ENCODE data around the gene ITGAD.
"Not testable (repeated sequence)": the region's sequence is repeated elsewhere in the genome, so short reads cannot be mapped to it uniquely, and the experiment has no call there.

The ITGAD gene

GRCh38 chr16:31429796-31430195 is 36.7 kb downstream of the ITGAD start:
- DNase-seq (ENCODE audit: low read depth in 2 of 2, low spot score in 1 of 2), result no peak

GRCh38 chr16:31430380-31431052 is 37.4 kb downstream of the ITGAD start:
- DNase-seq (ENCODE audit: low read depth in 2 of 2, low spot score in 1 of 2), result no peak

- no peak for DNase-seq (ENCODE audit: low read depth in 2 of 2, low spot score in 1 of 2)
Observed at GRCh38 chr16:31435341-31436220, 42.4 kb downstream of the ITGAD start.

GRCh38 chr16:31436221-31437045 is 43.3 kb downstream of the ITGAD start:
- no peak for DNase-seq (ENCODE audit: low read depth in 2 of 2, low spot score in 1 of 2)

- no peak for DNase-seq (ENCODE audit: low read depth in 2 of 2, low spot score in 1 of 2)
Observed at GRCh38 chr16:31438414-31438813, 45.3 kb downstream of the ITGAD start.

GRCh38 chr16:31439023-31439422 is 45.9 kb downstream of the ITGAD start:
- DNase-seq (ENCODE audit: low read depth in 2 of 2, low spot score in 1 of 2), result not testable (repeated sequence)

- no peak for DNase-seq (ENCODE audit: low read depth in 2 of 2, low spot score in 1 of 2)
Observed at GRCh38 chr16:31439519-31439918, 46.4 kb downstream of the ITGAD start.

- no peak for DNase-seq (ENCODE audit: low read depth in 2 of 2, low spot score in 1 of 2)
Observed at GRCh38 chr16:31440516-31441184, 47.5 kb downstream of the ITGAD start.

GRCh38 chr16:31441956-31442355 is 48.8 kb downstream of the ITGAD start:
- DNase-seq (ENCODE audit: low read depth in 2 of 2, low spot score in 1 of 2), result no peak

GRCh38 chr16:31445931-31446330 is 52.8 kb downstream of the ITGAD start:
- DNase-seq (ENCODE audit: low read depth in 2 of 2, low spot score in 1 of 2), result not testable (repeated sequence)

- no peak for DNase-seq (ENCODE audit: low read depth in 2 of 2, low spot score in 1 of 2)
Observed at GRCh38 chr16:31451201-31451600, 58.1 kb downstream of the ITGAD start.

GRCh38 chr16:31451681-31452351 is 58.7 kb downstream of the ITGAD start:
- DNase-seq (ENCODE audit: low read depth in 2 of 2, low spot score in 1 of 2), result no peak

- no peak for DNase-seq (ENCODE audit: low read depth in 2 of 2, low spot score in 1 of 2)
Observed at GRCh38 chr16:31452631-31453106, 59.5 kb downstream of the ITGAD start.

GRCh38 chr16:31453255-31454204 is 60.4 kb downstream of the ITGAD start:
- no peak for DNase-seq (ENCODE audit: low read depth in 2 of 2, low spot score in 1 of 2)

GRCh38 chr16:31455601-31456314 is 62.6 kb downstream of the ITGAD start:
- no peak for DNase-seq (ENCODE audit: low read depth in 2 of 2, low spot score in 1 of 2)

- no peak for DNase-seq (ENCODE audit: low read depth in 2 of 2, low spot score in 1 of 2)
Observed at GRCh38 chr16:31456988-31457360, 63.8 kb downstream of the ITGAD start.

GRCh38 chr16:31458073-31458843 is 65.1 kb downstream of the ITGAD start:
- no peak for DNase-seq (ENCODE audit: low read depth in 2 of 2, low spot score in 1 of 2)
